H1 (cell line): ENCODE data around the gene TRIM46. TPM values are rescaled to one million over a fixed set of nuclear protein-coding genes. Genes with fewer than 3 reads are reported as not detected.

Experiments used
- CTCF ChIA-PET: fragments of 300-600 bp; sonication (Branson Sonifier 250); formaldehyde crosslinking; loops from one replicate; lab custom pipeline; 2021; ENCODE audit not compliant: partially characterized antibody; lab: Charles Lee
- POLR2A ChIA-PET: fragments of 300-600 bp; sonication (Branson Sonifier 250); formaldehyde crosslinking; loops from one replicate; lab custom pipeline; 2021; ENCODE audit warnings: inconsistent platforms; ENCODE audit not compliant: partially characterized antibody; lab: Charles Lee
- DNase-seq, 2 experiments: peaks; one replicate each; pipeline versions ENCODE4 v3.0.0 to v3.0.0-alpha.2; 2010 to 2022; ENCODE audit warnings: low spot score in 2 of 2, low read depth in 1 of 2, mixed read lengths in 1 of 2
- FAIRE-seq: peaks from 2 replicates; lab custom pipeline; 2011; peaks lifted over from hg19 to GRCh38; lab: Jason Lieb, UNC
- H2AFZ ChIP-seq: 2 replicates; pipeline ENCODE4 v1.8.1; 2012; ENCODE audit warnings: low read length, inconsistent platforms
- H2AK5ac ChIP-seq: 2 replicates; pipeline ENCODE4 v1.6.1; 2013; ENCODE audit warnings: low read depth, low read length
- H2BK120ac ChIP-seq: replicated peaks from 2 replicates; pipeline ENCODE3; 2013; ENCODE audit warnings: low read depth, low read length, inconsistent platforms
- H2BK12ac ChIP-seq: 2 replicates; pipeline ENCODE4 v1.6.1; 2013; ENCODE audit warnings: low read depth, low read length
- H2BK15ac ChIP-seq: 2 replicates; pipeline ENCODE4 v1.6.1; 2013; ENCODE audit warnings: low read length
- H2BK20ac ChIP-seq: 2 replicates; pipeline ENCODE4 v1.6.1; 2013; ENCODE audit warnings: low read length
- H2BK5ac ChIP-seq: 2 replicates; pipeline ENCODE4 v1.6.1; 2013; ENCODE audit warnings: low read depth, low read length
- H3K14ac ChIP-seq: 2 replicates; pipeline ENCODE4 v1.6.1; 2013; ENCODE audit warnings: inconsistent platforms; ENCODE audit not compliant: insufficient read length
- H3K18ac ChIP-seq: 2 replicates; pipeline ENCODE4 v1.6.1; 2013; ENCODE audit warnings: low read length; ENCODE audit errors: extremely low read depth
- H3K23ac ChIP-seq: 2 replicates; pipeline ENCODE4 v1.6.1; 2013; ENCODE audit warnings: inconsistent platforms; ENCODE audit not compliant: insufficient read length
- H3K23me2 ChIP-seq: 2 replicates; pipeline ENCODE4 v1.6.1; 2013; ENCODE audit warnings: low read depth, low read length
- H3K27ac ChIP-seq: 2 replicates; pipeline ENCODE4 v1.6.1; 2011; ENCODE audit warnings: low read depth, low read length, inconsistent platforms
- H3K27me3 ChIP-seq, 4 experiments: replicated peaks in 1 of 4; 1 replicate in 1 of 4; 2 replicates in 3 of 4; pipeline versions ENCODE4 v1.6.1 to v1.8.1; 2011 to 2013; ENCODE audit warnings: low read length in 3 of 4, mild to moderate bottlenecking in 3 of 4, inconsistent platforms in 2 of 4, mixed read lengths in 2 of 4, moderate library complexity in 1 of 4; ENCODE audit not compliant: control insufficient read depth in 3 of 4, insufficient read depth in 3 of 4; ENCODE audit errors: extremely low read depth in 1 of 4
- H3K36me3 ChIP-seq, 4 experiments: 2 replicates each; pipeline versions ENCODE4 v1.6.1 to v1.8.1; 2011 to 2013; ENCODE audit warnings: mild to moderate bottlenecking in 4 of 4, low read length in 3 of 4, moderate library complexity in 2 of 4, control low read depth in 1 of 4, inconsistent platforms in 1 of 4; ENCODE audit not compliant: insufficient read depth in 4 of 4, control insufficient read depth in 2 of 4
- H3K4ac ChIP-seq: replicated peaks from 2 replicates; pipeline ENCODE3; 2013; ENCODE audit warnings: low read length, low read depth, mixed read lengths, inconsistent platforms; ENCODE audit not compliant: insufficient read length
- H3K4me1 ChIP-seq, 4 experiments: replicated peaks in 1 of 4; 1 replicate in 1 of 4; 2 replicates in 3 of 4; pipeline versions ENCODE4 v1.6.1 to v1.8.1; 2011 to 2013; ENCODE audit warnings: low read length in 3 of 4, inconsistent platforms in 2 of 4, mixed read lengths in 1 of 4; ENCODE audit not compliant: insufficient read depth in 4 of 4, control insufficient read depth in 3 of 4
- H3K4me2 ChIP-seq, 2 experiments: 2 replicates each; pipeline versions ENCODE4 v1.6.1 to v1.8.1; 2011 to 2013; ENCODE audit warnings: low read depth in 2 of 2, low read length in 2 of 2, control low read depth in 1 of 2, inconsistent platforms in 1 of 2, mild to moderate bottlenecking in 1 of 2; ENCODE audit not compliant: insufficient read depth in 1 of 2
- H3K4me3 ChIP-seq, 4 experiments: fragments of 200-600, 300-600 bp in 1 of 4; sonication (generic), shearing (Covaris generic), sonication (Bioruptor Twin) in 1 of 4; 2 replicates each; pipeline versions ENCODE4 v1.5.1 to v1.8.1; 2011 to 2016; ENCODE audit warnings: low read length in 4 of 4, low read depth in 3 of 4, control low read depth in 2 of 4, inconsistent platforms in 2 of 4, mild to moderate bottlenecking in 2 of 4, mixed read lengths in 1 of 4, moderate library complexity in 1 of 4; ENCODE audit not compliant: insufficient read depth in 2 of 4; ENCODE audit errors: extremely low read depth in 1 of 4
- H3K56ac ChIP-seq: replicated peaks from 2 replicates; pipeline ENCODE3; 2013; ENCODE audit warnings: low read depth, mild to moderate bottlenecking, mixed read lengths, low read length, inconsistent platforms; ENCODE audit not compliant: insufficient read length
- H3K79me1 ChIP-seq: 2 replicates; pipeline ENCODE4 v1.6.1; 2013; ENCODE audit warnings: low read depth, low read length, control low read depth
- H3K79me2 ChIP-seq, 2 experiments: 2 replicates each; pipeline versions ENCODE4 v1.6.1 to v1.8.1; 2012 to 2013; ENCODE audit warnings: low read length in 2 of 2, mild to moderate bottlenecking in 2 of 2, inconsistent platforms in 1 of 2; ENCODE audit not compliant: insufficient read depth in 2 of 2, control insufficient read depth in 1 of 2
- H3K9ac ChIP-seq, 4 experiments: replicated peaks in 1 of 4; 1 replicate in 1 of 4; 2 replicates in 3 of 4; pipeline versions ENCODE4 v1.6.1 to v1.8.1; 2011 to 2013; ENCODE audit warnings: low read depth in 3 of 4, low read length in 3 of 4, control low read depth in 2 of 4, mild to moderate bottlenecking in 2 of 4, moderate library complexity in 2 of 4, inconsistent platforms in 1 of 4; ENCODE audit errors: extremely low read depth in 1 of 4
- H3K9me3 ChIP-seq, 2 experiments: 2 replicates each; pipeline versions ENCODE4 v1.6.1 to v1.8.1; 2012 to 2013; ENCODE audit warnings: mild to moderate bottlenecking in 2 of 2, moderate library complexity in 2 of 2, control low read depth in 1 of 2, inconsistent platforms in 1 of 2, low read depth in 1 of 2, low read length in 1 of 2, mixed read lengths in 1 of 2; ENCODE audit not compliant: insufficient read depth in 2 of 2
- H4K20me1 ChIP-seq, 2 experiments: replicated peaks in 1 of 2; 2 replicates each; pipeline versions ENCODE3 to v1.8.1; 2011 to 2013; ENCODE audit warnings: inconsistent platforms in 2 of 2, low read length in 2 of 2, mild to moderate bottlenecking in 1 of 2; ENCODE audit not compliant: insufficient read depth in 2 of 2, control insufficient read depth in 1 of 2
- H4K5ac ChIP-seq: 2 replicates; pipeline ENCODE4 v1.6.1; 2013; ENCODE audit warnings: low read length, low read depth, mixed read lengths, inconsistent platforms; ENCODE audit not compliant: insufficient read length
- H4K8ac ChIP-seq: 2 replicates; pipeline ENCODE4 v1.8.0; 2013; ENCODE audit warnings: mild to moderate bottlenecking, moderate library complexity, low read length, inconsistent platforms; ENCODE audit not compliant: insufficient read depth; ENCODE audit errors: extremely low read depth
- H4K91ac ChIP-seq: replicated peaks from 2 replicates; pipeline ENCODE3; 2013; ENCODE audit warnings: low read length, mixed read lengths, inconsistent platforms; ENCODE audit not compliant: insufficient read length
- CHD1 ChIP-seq: IDR thresholded peaks from 2 replicates; pipeline ENCODE4 v1.6.1; 2012; ENCODE audit warnings: low read depth, low read length, improper control_type of control experiment
- CTBP2 ChIP-seq: IDR thresholded peaks from 2 replicates; pipeline ENCODE4 v1.7.0; 2011; ENCODE audit warnings: borderline replicate concordance, mild to moderate bottlenecking, moderate library complexity, mixed read lengths, low read length; ENCODE audit not compliant: insufficient read depth, insufficient read length
- FOSL1 ChIP-seq: IDR thresholded peaks from 2 replicates; pipeline ENCODE4 v1.6.1; 2011; ENCODE audit warnings: mild to moderate bottlenecking, low read depth, low read length, moderate library complexity; ENCODE audit not compliant: insufficient read depth
- GABPA ChIP-seq: IDR thresholded peaks from 2 replicates; pipeline ENCODE4 v1.6.1; 2011; ENCODE audit warnings: mild to moderate bottlenecking, low read length, moderate library complexity, borderline replicate concordance; ENCODE audit not compliant: insufficient read depth
- JUN ChIP-seq: IDR thresholded peaks from 2 replicates; pipeline ENCODE4 v1.6.1; 2011; ENCODE audit warnings: low read depth, mild to moderate bottlenecking, improper control_type of control experiment, low read length
- KDM5A ChIP-seq: fragments of 200-600 bp; IDR thresholded peaks from 2 replicates; pipeline ENCODE4 v1.7.1; 2012; ENCODE audit warnings: mild to moderate bottlenecking, low read length, inconsistent platforms, mixed read lengths
- PHF8 ChIP-seq: fragments of 200-600 bp; sonication (generic); conservative IDR thresholded peaks from 2 replicates; pipeline ENCODE4 v1.7.1; 2012; ENCODE audit warnings: low read depth, mild to moderate bottlenecking, inconsistent platforms, low read length, moderate library complexity
- SIRT6 ChIP-seq: IDR thresholded peaks from one replicate; pipeline ENCODE4 v1.7.1; 2012; ENCODE audit warnings: low read length, inconsistent platforms
- WGBS, 2 experiments: shearing (Covaris generic) in 1 of 2; methylation state at CpG; one replicate each; pipeline versions ENCODE4 v1.1.6 to v1.1.7; 2013 to 2015; ENCODE audit warnings: low lambda C conversion rate in 2 of 2, mixed read lengths in 2 of 2, inconsistent platforms in 1 of 2, low coverage in 1 of 2, missing lambda C conversion rate in 1 of 2; ENCODE audit not compliant: insufficient replicate concordance in 2 of 2, insufficient coverage in 1 of 2, insufficient read length in 1 of 2; ENCODE audit errors: extremely low coverage in 1 of 2, missing lambda C conversion rate in 1 of 2; 5-methylcytosine and 5-hydroxymethylcytosine counted together
- polyA plus RNA-seq, 7 experiments: library from polyadenylated mRNA; depleted of rRNA in 3 of 7; stranded (reverse) in 5 of 7; unstranded in 2 of 7; fragments of >200 nt in 5 of 7; fragments of 200-250 nt in 2 of 7; gene quantifications; 1 replicate in 5 of 7; 2 replicates in 1 of 7; 4 replicates in 1 of 7; pipeline versions ENCODE4 v1.2.1 to v1.2.3, GENCODE V29; 2011 to 2013; ENCODE audit warnings: missing spikeins in 2 of 7, mixed read lengths in 2 of 7
- total RNA-seq: library from RNA; stranded (reverse); fragmentation: NEBNext Ultra II Directional; extraction: Animal tissue kit (Norgen Biotek cat#: 25700); gene quantifications from 2 replicates; pipeline ENCODE4 v1.2.1, GENCODE V29; 2021
- TF ChIP-seq, protein P1 (sequence below), 3 experiments: IDR thresholded peaks; 1 replicate in 2 of 3; 2 replicates in 1 of 3; pipeline versions ENCODE4 v1.5.1 to v1.6.1; 2011; ENCODE audit warnings: low read length in 3 of 3, mild to moderate bottlenecking in 3 of 3, inconsistent platforms in 2 of 3, low read depth in 1 of 3, moderate library complexity in 1 of 3; ENCODE audit not compliant: insufficient read depth in 1 of 3; ENCODE audit errors: control extremely low read depth in 1 of 3

The TRIM46 gene
- total and polyA plus RNA-seq, 2 of the 8 experiments (the other 6 are each of a cell fraction or from before 2014, with no cell fraction given): 15.5 to 21.6 TPM

DNA sequence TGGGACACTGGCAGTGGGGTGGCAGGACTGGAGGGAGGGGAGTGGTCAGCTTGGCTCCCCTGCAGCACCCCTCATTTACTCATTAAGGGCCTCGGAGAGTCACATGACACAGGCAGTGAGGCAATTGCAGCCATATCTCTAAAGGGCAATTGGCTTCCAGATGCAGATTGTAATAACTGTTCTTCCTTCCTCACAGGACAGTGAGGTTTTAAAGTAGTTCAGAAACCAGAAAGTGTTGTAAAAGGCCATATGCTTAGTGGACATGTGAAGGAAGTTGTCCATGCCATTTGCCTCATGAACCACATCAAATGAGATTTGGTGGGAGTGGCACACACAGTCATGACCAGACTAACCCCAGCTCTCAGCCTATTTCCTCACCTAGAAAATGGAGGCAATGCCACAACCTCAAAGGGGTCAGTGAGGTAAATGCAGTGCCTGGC, 46.0 kb downstream of the TRIM46 start:
- Histone ChIP-seq H3K23me2 (no peaks in the 10 kb centered on the region), H3K4ac (no peak overlapping the region), H2AFZ (peak overlapping the region; percentile 97), H3K18ac (no peak overlapping the region), H3K27ac (no peak overlapping the region; the same call in 1 of the 2 replicates), H4K5ac (no peak overlapping the region), H4K8ac (peak overlapping the region; percentile 90), H3K79me2 (no peaks in the 10 kb centered on the region), H3K56ac (no peak overlapping the region), H2BK20ac (no peak overlapping the region), H3K9me3 (no peaks in the 10 kb centered on the region), H3K4me1 (peaks cover 0 to 7% (median 0%) of the 10 kb centered on the region in 4 experiments; a peak in 1 of 7 replicates), H3K79me1 (no peaks in the 10 kb centered on the region; the same call in 1 of the 2 replicates), H2BK120ac (no peak overlapping the region), H2BK12ac (0 out of 2 replicates have a peak overlapping the region, but pooled peaks have one; percentile 27), H3K4me3 (peak overlapping the region in 1 of 4 experiments; percentile 21; a peak in 1 of 8 replicates), H4K20me1 (no peaks in the 10 kb centered on the region), H3K9ac (no peak overlapping the region; a peak in 1 of 7 replicates), H3K14ac (no peak overlapping the region), H2BK15ac (no peak overlapping the region), H3K36me3 (0 out of 8 replicates have a peak, but pooled peaks cover 0 to 3% (median 0%) of the 10 kb centered on the region in 4 experiments), H2BK5ac (0 out of 2 replicates have a peak overlapping the region, but pooled peaks have one; percentile 19), H4K91ac (no peak overlapping the region), H3K23ac (no peak overlapping the region), H3K4me2 (peak overlapping the region; percentile 38 to 71), H3K27me3 (no peaks in the 10 kb centered on the region), H2AK5ac (peak overlapping the region; percentile 24; the same call in 1 of the 2 replicates)
- 71% methylated on average over 1 of the region's 1 CpG; no CpG with 5 or more reads in 1 of the 2 experiments for WGBS, 2 experiments
- FAIRE-seq: no peak
- ChIA-PET CTCF (interaction anchor here (0.8 to 2.5 kb wide), 5 partner anchors 9 to 134 kb away, joined by 3 to 16 read pairs (median 5); partner anchors contain the start of genes MTX1 and THBS3), POLR2A (interaction anchor here (0.9 to 11.9 kb wide), 10 partner anchors 8 to 54 kb away, joined by 3 to 235 read pairs (median 6); partner anchors contain the start of genes CLK2, KRTCAP2, MTX1 and SCAMP3)
- peak in 1 of 2 experiments; percentile 70 for DNase-seq
- TF ChIP-seq CTBP2 (no peak), KDM5A (no peak), PHF8 (no peak), SIRT6 (no peak), FOSL1 (no peak), GABPA (no peak), CHD1 (no peak), JUN (no peak)
- TF ChIP-seq, protein P1, sequence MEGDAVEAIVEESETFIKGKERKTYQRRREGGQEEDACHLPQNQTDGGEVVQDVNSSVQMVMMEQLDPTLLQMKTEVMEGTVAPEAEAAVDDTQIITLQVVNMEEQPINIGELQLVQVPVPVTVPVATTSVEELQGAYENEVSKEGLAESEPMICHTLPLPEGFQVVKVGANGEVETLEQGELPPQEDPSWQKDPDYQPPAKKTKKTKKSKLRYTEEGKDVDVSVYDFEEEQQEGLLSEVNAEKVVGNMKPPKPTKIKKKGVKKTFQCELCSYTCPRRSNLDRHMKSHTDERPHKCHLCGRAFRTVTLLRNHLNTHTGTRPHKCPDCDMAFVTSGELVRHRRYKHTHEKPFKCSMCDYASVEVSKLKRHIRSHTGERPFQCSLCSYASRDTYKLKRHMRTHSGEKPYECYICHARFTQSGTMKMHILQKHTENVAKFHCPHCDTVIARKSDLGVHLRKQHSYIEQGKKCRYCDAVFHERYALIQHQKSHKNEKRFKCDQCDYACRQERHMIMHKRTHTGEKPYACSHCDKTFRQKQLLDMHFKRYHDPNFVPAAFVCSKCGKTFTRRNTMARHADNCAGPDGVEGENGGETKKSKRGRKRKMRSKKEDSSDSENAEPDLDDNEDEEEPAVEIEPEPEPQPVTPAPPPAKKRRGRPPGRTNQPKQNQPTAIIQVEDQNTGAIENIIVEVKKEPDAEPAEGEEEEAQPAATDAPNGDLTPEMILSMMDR (IDR thresholded peaks at IDR 0.05; ENCODE audit: control extremely low read depth in 1 of 3, insufficient read depth in 1 of 3, low read depth in 1 of 3, low read length in 3 of 3): no peak
